Activated CD8-positive, alpha-beta memory T cell treated with anti-CD3 and anti-CD28 coated beads, Interleukin-2, amount 10 ng/mL, durations not matched to agents 7 days and 5 days (primary cell): ENCODE data around the gene FAM180A. TPM values are rescaled to one million over a fixed set of nuclear protein-coding genes. Genes with fewer than 3 reads are reported as not detected.

Experiments
- ATAC-seq: fragments of 150-1000 bp; cut with Tn5 transposase; one replicate; pipeline ENCODE4 v1.10.0; 2021; ENCODE audit warnings: moderate library complexity
- CTCF ChIA-PET: fragments of 350-600 bp; sonication (Branson Sonifier 250); formaldehyde crosslinking; loops from one replicate; lab custom pipeline; 2021; ENCODE audit warnings: antibody characterized with exemption; lab: Charles Lee
- DNase-seq: peaks from one replicate; pipeline ENCODE4 v3.0.0-alpha.2; 2020
- H3K27ac Mint-ChIP-seq: one replicate; pipeline ENCODE4 v1.8.0; 2021; ENCODE audit warnings: mild to moderate bottlenecking, mixed read lengths
- H3K27me3 Mint-ChIP-seq: one replicate; pipeline ENCODE4 v1.8.0; 2021; ENCODE audit warnings: mixed read lengths
- H3K36me3 Mint-ChIP-seq: one replicate; pipeline ENCODE4 v1.8.0; 2021; ENCODE audit warnings: mild to moderate bottlenecking, mixed read lengths
- H3K4me1 Mint-ChIP-seq: one replicate; pipeline ENCODE4 v1.8.0; 2021; ENCODE audit warnings: mixed read lengths
- H3K4me3 Mint-ChIP-seq: one replicate; pipeline ENCODE4 v1.8.0; 2021; ENCODE audit warnings: mild to moderate bottlenecking, moderate library complexity, mixed read lengths
- H3K9me3 Mint-ChIP-seq: one replicate; pipeline ENCODE4 v1.8.0; 2022; ENCODE audit warnings: low read depth, mixed read lengths
- total RNA-seq, 2 experiments: library from RNA; stranded (reverse); gene quantifications; one replicate each; pipeline ENCODE4 v1.2.3, GENCODE V29; 2021

FAM180A gene
- total RNA-seq, 2 experiments from 2014 or later: not detected

DNA sequence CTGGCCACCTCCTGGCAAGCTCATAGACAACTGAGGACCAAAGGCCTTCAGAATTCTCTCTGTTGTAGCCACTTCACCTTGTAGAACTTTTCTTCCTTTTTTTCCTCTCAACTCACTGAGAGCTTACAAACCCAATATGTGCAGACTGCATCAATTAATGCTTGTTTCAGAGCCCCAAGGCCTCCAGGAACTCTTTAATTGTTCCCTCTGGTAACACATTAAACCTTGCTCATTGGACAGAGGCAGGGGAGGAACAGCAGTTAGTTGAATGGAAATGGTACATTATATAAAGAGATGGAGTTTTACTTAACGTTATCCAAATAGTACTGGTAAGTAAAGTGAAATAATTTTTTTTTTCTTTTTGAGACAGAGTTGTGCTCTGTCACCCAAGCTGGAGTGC is 61.1 kb downstream of the FAM180A start:
- Mint-ChIP-seq H3K27me3 (peaks cover 2% of the 10 kb centered on the region), H3K4me3 (no peak overlapping the region), H3K9me3 (no peaks in the 10 kb centered on the region), H3K36me3 (peaks cover 4% of the 10 kb centered on the region), H3K4me1 (no peaks in the 10 kb centered on the region), H3K27ac (no peak overlapping the region)
- no peak for DNase-seq
- ATAC-seq: no peak
- CTCF ChIA-PET: no interaction called here

DNA sequence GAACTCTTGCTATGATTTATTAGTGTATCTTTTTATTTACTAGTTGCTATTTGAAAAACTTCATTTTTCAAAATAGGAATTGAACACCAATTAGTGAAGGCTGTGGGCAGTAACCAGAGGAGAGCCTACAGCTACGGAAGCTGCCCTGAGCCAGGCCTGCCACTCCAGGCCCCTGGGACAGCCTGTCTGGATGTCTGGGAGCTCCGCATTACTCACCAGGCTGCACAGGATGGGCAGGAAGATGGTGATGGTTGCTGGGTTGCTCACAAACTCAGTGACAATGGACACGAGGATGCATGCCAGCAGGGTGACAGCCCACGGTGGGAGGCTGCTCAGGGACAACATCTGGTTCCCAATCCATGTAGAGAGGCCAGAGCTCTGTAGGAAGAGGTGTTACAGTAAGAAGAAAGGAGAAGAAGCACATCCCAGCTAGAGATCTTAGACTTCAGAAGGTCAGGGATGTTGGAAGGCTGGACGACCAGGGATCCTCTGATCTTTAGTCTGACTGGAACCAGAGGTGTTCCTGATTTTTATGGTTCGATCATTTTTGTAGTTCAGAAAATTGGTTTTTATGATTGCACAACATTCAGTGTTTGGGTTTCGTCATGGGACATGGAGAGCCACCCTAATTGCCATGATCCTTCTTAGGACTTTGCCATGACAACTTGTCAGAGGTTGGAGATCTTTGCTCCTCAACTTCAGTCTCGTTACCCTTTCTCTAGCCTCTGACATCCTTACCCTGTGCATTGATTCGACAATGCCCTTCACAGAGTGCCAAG is 63.1 kb downstream of the FAM180A start:
- Mint-ChIP-seq H3K4me3 (no peak overlapping the region), H3K4me1 (peaks cover 13% of the 10 kb centered on the region), H3K36me3 (peaks cover 4% of the 10 kb centered on the region), H3K27me3 (peaks cover 2% of the 10 kb centered on the region), H3K9me3 (no peaks in the 10 kb centered on the region), H3K27ac (no peak overlapping the region)
- DNase-seq (no peak), ATAC-seq (no peak)
- CTCF ChIA-PET: no interaction called here

DNA sequence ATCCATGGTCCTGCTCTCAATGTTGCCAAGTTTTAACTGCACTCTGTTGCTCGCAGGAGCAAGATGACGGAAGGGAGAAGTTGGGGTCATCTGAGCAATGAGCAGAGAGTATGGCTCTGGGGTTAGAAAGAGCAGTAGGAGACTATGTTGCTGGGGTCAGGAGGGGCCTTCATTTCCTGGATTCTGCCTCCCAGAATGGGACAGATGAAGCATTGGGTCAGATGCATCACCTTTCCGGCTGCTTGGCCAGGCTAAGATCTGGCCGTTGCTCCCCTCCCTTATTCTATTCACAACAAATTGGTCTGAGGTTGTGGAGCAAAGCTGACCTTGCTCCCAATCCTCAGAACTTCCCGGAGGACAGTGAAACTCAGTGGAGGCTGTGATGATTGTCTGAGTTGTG is 63.9 kb downstream of the FAM180A start:
- CTCF ChIA-PET: interaction anchor here (0.7 kb wide), 1 partner anchor 22 kb away, joined by 3 read pairs; no protein-coding TSS in a partner anchor
- peaks cover 2% of the 10 kb centered on the region for H3K27me3 Mint-ChIP-seq
- H3K4me1 Mint-ChIP-seq: peaks cover 18% of the 10 kb centered on the region

DNA sequence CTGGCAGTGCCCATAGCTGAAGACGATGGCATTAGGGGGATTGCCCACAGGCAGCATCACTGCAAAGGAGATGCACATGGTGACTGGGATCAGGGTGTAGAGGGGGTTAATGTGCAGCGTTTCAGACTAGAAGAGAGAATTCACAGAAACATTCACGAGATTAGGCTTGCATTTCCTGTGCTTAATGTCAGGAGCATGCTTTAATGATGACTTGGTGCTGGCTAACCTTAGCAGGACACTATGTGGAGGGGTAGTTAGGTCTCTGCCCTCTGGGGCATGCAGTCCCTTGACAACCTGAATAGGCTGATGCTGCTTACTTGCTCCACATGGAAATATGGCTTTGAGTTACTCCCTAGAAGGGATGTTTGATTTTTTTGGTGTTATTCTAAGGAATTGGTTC is 64.5 kb downstream of the FAM180A start:
- no peak overlapping the region for H3K4me3 Mint-ChIP-seq
- no peak overlapping the region for H3K27ac Mint-ChIP-seq
- peaks cover 2% of the 10 kb centered on the region for H3K27me3 Mint-ChIP-seq
- DNase-seq: no peak
- CTCF ChIA-PET: interaction anchor here (0.7 kb wide), 1 partner anchor 21 kb away, joined by 3 read pairs; no protein-coding TSS in a partner anchor
- H3K4me1 Mint-ChIP-seq: peaks cover 21% of the 10 kb centered on the region
- ATAC-seq: no peak
- peaks cover 4% of the 10 kb centered on the region for H3K36me3 Mint-ChIP-seq
- H3K9me3 Mint-ChIP-seq: no peaks in the 10 kb centered on the region

More for the DNA sequence above, 63.9 kb downstream of the FAM180A start:
- ATAC-seq (no peak), DNase-seq (no peak)
- Mint-ChIP-seq H3K9me3 (no peaks in the 10 kb centered on the region), H3K36me3 (peaks cover 4% of the 10 kb centered on the region), H3K27ac (no peak overlapping the region), H3K4me3 (no peak overlapping the region)

DNA sequence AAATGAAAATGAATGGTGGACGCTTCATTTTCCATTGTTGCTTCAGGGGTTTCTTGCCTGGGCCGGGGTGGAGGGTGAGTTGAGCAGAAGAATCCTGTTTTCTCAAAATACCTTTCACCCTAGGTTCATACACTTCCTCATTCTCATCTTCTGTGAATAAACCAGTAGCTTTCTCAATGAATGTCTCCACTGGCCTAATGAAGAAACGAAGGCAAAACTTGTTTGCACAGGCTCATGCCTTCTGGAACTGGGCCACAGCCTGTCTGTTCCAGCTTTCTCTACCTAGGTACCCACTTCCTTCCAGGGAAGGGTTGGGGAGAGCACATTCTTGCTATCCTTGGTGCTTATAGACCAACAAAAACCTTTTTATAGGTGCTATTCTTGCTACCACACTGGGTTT is 65.0 kb downstream of the FAM180A start:
- Mint-ChIP-seq H3K4me3 (no peak overlapping the region), H3K27ac (no peak overlapping the region), H3K4me1 (peaks cover 21% of the 10 kb centered on the region), H3K9me3 (no peaks in the 10 kb centered on the region), H3K27me3 (peaks cover 6% of the 10 kb centered on the region), H3K36me3 (peaks cover 4% of the 10 kb centered on the region)
- ATAC-seq (no peak), DNase-seq (no peak)
- CTCF ChIA-PET: no interaction called here

DNA sequence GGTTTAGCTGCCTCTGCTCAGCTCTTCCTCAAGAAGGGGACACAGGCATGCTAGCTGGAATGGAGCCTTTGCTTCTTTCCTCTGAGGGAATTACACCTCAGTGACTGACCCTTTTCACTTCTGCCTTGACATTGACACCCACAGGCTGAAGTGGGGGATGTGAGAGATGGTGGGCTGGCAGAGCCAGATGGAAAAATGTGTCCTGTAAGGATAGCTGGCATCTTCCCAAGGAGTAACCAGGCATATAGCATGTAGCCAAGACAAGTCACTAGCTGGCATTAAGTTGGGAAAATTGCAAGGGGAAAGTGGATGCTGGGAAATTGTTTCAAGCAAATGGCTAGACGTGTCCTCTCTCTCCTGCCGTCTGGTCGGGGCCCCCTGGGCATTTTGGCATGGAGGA is 66.4 kb downstream of the FAM180A start:
- H3K9me3 Mint-ChIP-seq: no peaks in the 10 kb centered on the region
- ATAC-seq (no peak), DNase-seq (no peak)
- H3K27ac Mint-ChIP-seq: no peak overlapping the region
- peaks cover 21% of the 10 kb centered on the region for H3K4me1 Mint-ChIP-seq
- peaks cover 6% of the 10 kb centered on the region for H3K27me3 Mint-ChIP-seq
- CTCF ChIA-PET: interaction anchor here (1.0 kb wide), 1 partner anchor 21 kb away, joined by 3 read pairs; no protein-coding TSS in a partner anchor
- H3K36me3 Mint-ChIP-seq: peaks cover 3% of the 10 kb centered on the region
- no peak overlapping the region for H3K4me3 Mint-ChIP-seq

DNA sequence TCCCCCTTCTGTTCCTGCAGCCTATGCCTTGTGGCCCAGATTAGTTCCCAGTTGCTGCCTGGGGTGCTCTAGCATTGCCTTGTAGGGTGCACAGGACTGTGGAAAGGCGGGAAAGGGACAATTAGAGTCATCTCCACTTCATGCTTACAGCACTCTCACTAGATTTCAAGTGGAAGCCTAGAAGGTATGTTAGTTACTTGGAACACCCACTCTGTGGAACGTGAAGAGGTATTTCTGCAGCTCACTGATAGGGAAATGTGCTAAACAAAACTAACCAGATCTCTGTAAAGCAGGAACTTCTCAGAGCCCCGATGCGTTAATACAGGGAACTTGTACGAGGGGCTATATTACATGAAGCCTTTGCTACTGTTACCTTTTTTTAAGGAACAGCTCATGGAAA is 66.9 kb downstream of the FAM180A start:
- Mint-ChIP-seq H3K36me3 (peaks cover 5% of the 10 kb centered on the region), H3K27ac (no peak overlapping the region), H3K4me1 (peaks cover 21% of the 10 kb centered on the region), H3K9me3 (no peaks in the 10 kb centered on the region), H3K27me3 (peaks cover 6% of the 10 kb centered on the region), H3K4me3 (no peak overlapping the region)
- CTCF ChIA-PET: interaction anchor here (1.0 to 1.3 kb wide), 2 partner anchors 19 to 20 kb away, joined by 3 to 5 read pairs; partner anchors contain the start of gene STMP1
- ATAC-seq: no peak
- no peak for DNase-seq

Other genes starting within 250 kb of the FAM180A start
- gene CNOT4, start 238.7 kb downstream of the FAM180A start, total RNA-seq: 10 to 100 TPM; 21.1 to 26.5 TPM
- 100 to 1,000 TPM; 119 to 120 TPM for gene NUP205, start 190.9 kb downstream of the FAM180A start, total RNA-seq
- 10 to 100 TPM; 14.4 to 17.5 TPM for gene STMP1, start 86.3 kb downstream of the FAM180A start, total RNA-seq
- not detected for gene SLC13A4, start 20.6 kb downstream of the FAM180A start, total RNA-seq
- 100 to 1,000 TPM in 1 of 2 experiments, 10 to 100 TPM in 1; 86.1 to 109 TPM for gene MTPN, start 228.5 kb upstream of the FAM180A start, total RNA-seq